T-cell (primary cell): Measurements from ENCODE around the gene NAA40. TPM values are rescaled to one million over a fixed set of nuclear protein-coding genes. Genes with fewer than 3 reads are reported as not detected.

Source experiments
- ATAC-seq, 4 experiments: fragments of 200-7000 bp in 3 of 4; fragments of 150-1000 bp in 1 of 4; cut with Tn5 transposase; replicated peaks in 1 of 4; 1 replicate in 3 of 4; 2 replicates in 1 of 4; pipeline ENCODE4 v1.10.0; 2021; ENCODE audit warnings: moderate library complexity in 3 of 4, mild to moderate bottlenecking in 2 of 4, moderate number of reproducible peaks in 1 of 4
- CTCF ChIA-PET, 2 donors: fragments of 300-600 bp; sonication (Branson Sonifier 250); formaldehyde crosslinking; loops; one replicate each; lab custom pipeline; 2022; ENCODE audit warnings: antibody characterized with exemption in 2 of 2; lab: Charles Lee
- POLR2A ChIA-PET, 2 donors: fragments of 300-600 bp; sonication (Branson Sonifier 250); formaldehyde crosslinking; loops; one replicate each; lab custom pipeline; 2022; ENCODE audit warnings: antibody characterized with exemption in 2 of 2; lab: Charles Lee
- DNase-seq, 35 experiments: peaks; one replicate each; pipeline versions ENCODE4 v3.0.0 to v3.0.0-alpha.2; 2013 to 2023
- H3K27ac ChIP-seq: one replicate; pipeline ENCODE4 v1.5.1; 2013; ENCODE audit warnings: low read length
- H3K27me3 ChIP-seq, 2 experiments: replicated peaks in 1 of 2; 1 replicate in 1 of 2; 2 replicates in 1 of 2; pipeline versions ENCODE4 v1.6.1 to v1.7.0; 2013; ENCODE audit warnings: low read length in 1 of 2, mixed read lengths in 1 of 2; ENCODE audit not compliant: control insufficient read depth in 2 of 2, insufficient read depth in 2 of 2; ENCODE audit errors: extremely low read depth in 1 of 2
- H3K36me3 ChIP-seq, 2 donors: 1 replicate in 1 of 2; 2 replicates in 1 of 2; pipeline versions ENCODE4 v1.6.1 to v1.7.0; 2013; ENCODE audit warnings: low read length in 1 of 2; ENCODE audit not compliant: control insufficient read depth in 2 of 2, insufficient read depth in 1 of 2; ENCODE audit errors: extremely low read depth in 1 of 2
- H3K4me1 ChIP-seq, 2 experiments: 1 replicate in 1 of 2; 2 replicates in 1 of 2; pipeline versions ENCODE4 v1.6.1 to v1.7.0; 2013; ENCODE audit warnings: low read length in 2 of 2, mixed read lengths in 1 of 2; ENCODE audit not compliant: insufficient read depth in 2 of 2, control insufficient read depth in 1 of 2; ENCODE audit errors: extremely low read depth in 1 of 2
- H3K4me3 ChIP-seq, 2 donors: 1 replicate in 1 of 2; 2 replicates in 1 of 2; pipeline versions ENCODE4 v1.5.1 to v1.7.0; 2013; ENCODE audit warnings: mild to moderate bottlenecking in 2 of 2, low read length in 1 of 2, moderate library complexity in 1 of 2; ENCODE audit not compliant: control insufficient read depth in 1 of 2; ENCODE audit errors: extremely low read depth in 1 of 2
- H3K9me3 ChIP-seq: 2 replicates; pipeline ENCODE4 v1.7.0; 2013
- H3K27ac Mint-ChIP-seq, 2 donors: one replicate each; pipeline ENCODE4 v1.8.0; 2020 to 2021; ENCODE audit warnings: mild to moderate bottlenecking in 2 of 2, mixed read lengths in 2 of 2
- H3K27me3 Mint-ChIP-seq, 2 donors: one replicate each; pipeline ENCODE4 v1.8.0; 2021 to 2022; ENCODE audit warnings: mixed read lengths in 2 of 2
- H3K36me3 Mint-ChIP-seq: one replicate; pipeline ENCODE4 v1.8.0; 2021; ENCODE audit warnings: mixed read lengths
- H3K4me1 Mint-ChIP-seq, 3 donors: one replicate each; pipeline ENCODE4 v1.8.0; 2020 to 2022; ENCODE audit warnings: mixed read lengths in 3 of 3, mild to moderate bottlenecking in 1 of 3
- H3K4me3 Mint-ChIP-seq, 3 donors: one replicate each; pipeline ENCODE4 v1.8.0; 2020 to 2022; ENCODE audit warnings: mild to moderate bottlenecking in 3 of 3, mixed read lengths in 3 of 3, moderate library complexity in 3 of 3
- H3K9me3 Mint-ChIP-seq, 3 donors: one replicate each; pipeline ENCODE4 v1.8.0; 2020 to 2022; ENCODE audit warnings: mixed read lengths in 3 of 3
- WGBS: methylation state at CpG from one replicate; pipeline ENCODE4 v1.1.5; 2013; ENCODE audit warnings: missing lambda C conversion rate; ENCODE audit not compliant: insufficient coverage; 5-methylcytosine and 5-hydroxymethylcytosine counted together
- total RNA-seq, 35 experiments: library from RNA in 6 of 35; stranded (reverse) in 6 of 35; fragments of 120-200 nt in 1 of 35; gene quantifications; one replicate each; pipeline versions ENCODE4 v1.2.1 to v1.2.4 and lab custom pipeline; 2013 to 2026

NAA40 gene
- total RNA-seq, 5 donors from 2014 or later (not counting 1 experiment from before 2014, with no cell fraction given), result 19.0 to 27.5 (median 23.5) TPM

- no peaks in the 10 kb centered on the region for H3K9me3 Mint-ChIP-seq
- WGBS, result 87% methylated on average over 6 of the region's 7 CpGs
- peaks cover 2 to 9% (median 4%) of the 10 kb centered on the region in 3 donors for H3K4me1 Mint-ChIP-seq
- peak in 34 of 35 experiments; percentile 28 to 76 (median 57) for DNase-seq
- CTCF ChIA-PET, result interaction anchor here (0.5 to 1.5 kb wide), 9 partner anchors 16 to 394 kb away, joined by 3 to 19 read pairs (median 4); partner anchors contain the start of gene MARK2 (in 1 of the 2)
- no peak overlapping the region for H3K4me3 Mint-ChIP-seq
- H3K27ac ChIP-seq, result no peak overlapping the region
- peaks cover 40 to 75% of the 10 kb centered on the region in 2 donors for H3K36me3 ChIP-seq
- peak; percentile 55 to 85 (median 60) for ATAC-seq
- H3K27me3 Mint-ChIP-seq, result no peaks in the 10 kb centered on the region
- H3K27me3 ChIP-seq, result no peaks in the 10 kb centered on the region
- H3K4me1 ChIP-seq, result peaks cover 0 to 2% of the 10 kb centered on the region in 2 experiments
- H3K36me3 Mint-ChIP-seq, result peaks cover 40% of the 10 kb centered on the region
- H3K4me3 ChIP-seq, result no peak overlapping the region
- H3K27ac Mint-ChIP-seq, result peak overlapping the region; percentile 39 to 61
- POLR2A ChIA-PET, result no interaction called here
- no peaks in the 10 kb centered on the region for H3K9me3 ChIP-seq
Measured at GRCh38 chr11:63906585-63906984, 32.2 kb upstream of the NAA40 start.

GRCh38 chr11:63907063-63907462 is 31.7 kb upstream of the NAA40 start:
- POLR2A ChIA-PET, result no interaction called here
- Mint-ChIP-seq H3K36me3 (peaks cover 37% of the 10 kb centered on the region), H3K4me1 (peaks cover 2 to 9% (median 4%) of the 10 kb centered on the region in 3 donors), H3K4me3 (no peak overlapping the region), H3K9me3 (no peaks in the 10 kb centered on the region), H3K27ac (no peak overlapping the region), H3K27me3 (no peaks in the 10 kb centered on the region)
- DNase-seq (no peak), ATAC-seq (no peak)
- CTCF ChIA-PET, result interaction anchor here (0.6 to 1.5 kb wide), 7 partner anchors 16 to 394 kb away, joined by 3 to 19 read pairs (median 5); partner anchors contain the start of gene MARK2 (in 1 of the 2)
- Histone ChIP-seq H3K36me3 (peaks cover 37 to 70% of the 10 kb centered on the region in 2 donors), H3K27me3 (no peaks in the 10 kb centered on the region), H3K27ac (no peak overlapping the region), H3K4me1 (peaks cover 0 to 2% of the 10 kb centered on the region in 2 experiments), H3K9me3 (no peaks in the 10 kb centered on the region), H3K4me3 (no peak overlapping the region)
- 80% methylated on average over 1 of the region's 6 CpGs for WGBS

GRCh38 chr11:63907808-63908530 is 30.8 kb upstream of the NAA40 start:
- Mint-ChIP-seq H3K27me3 (no peaks in the 10 kb centered on the region), H3K4me3 (no peak overlapping the region), H3K4me1 (peaks cover 2 to 9% (median 4%) of the 10 kb centered on the region in 3 donors), H3K9me3 (no peaks in the 10 kb centered on the region), H3K27ac (no peak overlapping the region), H3K36me3 (peaks cover 37% of the 10 kb centered on the region)
- Histone ChIP-seq H3K9me3 (no peaks in the 10 kb centered on the region), H3K27ac (no peak overlapping the region), H3K27me3 (no peaks in the 10 kb centered on the region), H3K36me3 (peaks cover 32 to 61% of the 10 kb centered on the region in 2 donors), H3K4me3 (no peak overlapping the region), H3K4me1 (peaks cover 0 to 2% of the 10 kb centered on the region in 2 experiments)
- POLR2A ChIA-PET, result no interaction called here
- ATAC-seq (no peak), DNase-seq (no peak)
- CTCF ChIA-PET, result interaction anchor here in 1 of 2 donors (1.0 kb wide), 1 partner anchor 70 kb away, joined by 4 read pairs; no protein-coding TSS in a partner anchor
- WGBS, result 99% methylated on average over 12 of the region's 21 CpGs

GRCh38 chr11:63908631-63909401 is 30.0 kb upstream of the NAA40 start:
- ChIA-PET POLR2A (no interaction called here), CTCF (interaction anchor here in 1 of 2 donors (0.6 to 1.0 kb wide), 2 partner anchors 71 to 146 kb away, joined by 3 to 4 read pairs; no protein-coding TSS in a partner anchor)
- H3K27ac Mint-ChIP-seq, result no peak overlapping the region
- DNase-seq (no peak), ATAC-seq (no peak)
- no peak overlapping the region for H3K4me3 ChIP-seq
- H3K27ac ChIP-seq, result no peak overlapping the region
- WGBS, result 93% methylated on average over 24 of the region's 46 CpGs
- H3K9me3 ChIP-seq, result no peaks in the 10 kb centered on the region
- no peak overlapping the region for H3K4me3 Mint-ChIP-seq
- peaks cover 0 to 2% of the 10 kb centered on the region in 2 experiments for H3K4me1 ChIP-seq
- peaks cover under 1 to 4% (median 2%) of the 10 kb centered on the region in 3 donors for H3K4me1 Mint-ChIP-seq
- peaks cover 0 to 2% of the 10 kb centered on the region in 2 experiments for H3K27me3 ChIP-seq
- H3K36me3 ChIP-seq, result peaks cover 25 to 53% of the 10 kb centered on the region in 2 donors
- no peaks in the 10 kb centered on the region for H3K9me3 Mint-ChIP-seq
- H3K36me3 Mint-ChIP-seq, result peaks cover 29% of the 10 kb centered on the region
- no peaks in the 10 kb centered on the region for H3K27me3 Mint-ChIP-seq

GRCh38 chr11:63909591-63910506 is 29.0 kb upstream of the NAA40 start:
- peaks cover 18 to 42% of the 10 kb centered on the region in 2 donors for H3K36me3 ChIP-seq
- no peak overlapping the region for H3K27ac Mint-ChIP-seq
- no peak overlapping the region for H3K4me3 Mint-ChIP-seq

More at GRCh38 chr11:63909591-63910506, 29.0 kb upstream of the NAA40 start:
- Mint-ChIP-seq H3K36me3 (peaks cover 18% of the 10 kb centered on the region), H3K27me3 (no peaks in the 10 kb centered on the region), H3K9me3 (no peaks in the 10 kb centered on the region), H3K4me1 (peaks cover under 1 to 6% (median 2%) of the 10 kb centered on the region in 3 donors)
- DNase-seq, result no peak
- no peak for ATAC-seq
- peaks cover 0 to 2% of the 10 kb centered on the region in 2 experiments for H3K4me1 ChIP-seq
- no peak overlapping the region for H3K27ac ChIP-seq
- no peaks in the 10 kb centered on the region for H3K9me3 ChIP-seq
- ChIA-PET CTCF (interaction anchor here in 1 of 2 donors (0.6 kb wide), 1 partner anchor 145 kb away, joined by 3 read pairs; no protein-coding TSS in a partner anchor), POLR2A (no interaction called here)
- WGBS, result 100% methylated on average over 2 of the region's 24 CpGs
- H3K4me3 ChIP-seq, result no peak overlapping the region
- H3K27me3 ChIP-seq, result peaks cover 0 to 9% of the 10 kb centered on the region in 2 experiments
